BE2C (cell line): ENCODE data around the gene CD300LB.

Source experiments
- DNase-seq: peaks from one replicate; pipeline ENCODE4 v3.0.0-alpha.2; 2020
- H3K27me3 ChIP-seq: fragments of 250-450 bp; sonication (Bioruptor Pico); 2 replicates; pipeline ENCODE4 v1.5.1; 2020; ENCODE audit warnings: mild to moderate bottlenecking
- H3K36me3 ChIP-seq: fragments of 250-450 bp; sonication (Bioruptor Pico); 2 replicates; pipeline ENCODE4 v1.5.1; 2020; ENCODE audit warnings: mild to moderate bottlenecking
- H3K4me1 ChIP-seq: fragments of 250-450 bp; sonication (Bioruptor Pico); 2 replicates; pipeline ENCODE4 v1.5.1; 2020
- H3K4me3 ChIP-seq: 2 replicates; pipeline ENCODE4 v1.5.1; 2011; ENCODE audit warnings: low read depth, low read length
- H3K9me3 ChIP-seq: fragments of 250-450 bp; sonication (Bioruptor Pico); 2 replicates; pipeline ENCODE4 v1.5.1; 2020
- CTCF ChIP-seq: IDR thresholded peaks from 2 replicates; pipeline ENCODE4 v1.5.1; 2012; ENCODE audit warnings: mild to moderate bottlenecking, low read depth, low read length

Gene CD300LB

GRCh38 chr17:74546586-74546985 lies 15.3 kb upstream of the CD300LB start:
- Histone ChIP-seq H3K4me3 (no peak overlapping the region), H3K36me3 (no peaks in the 10 kb centered on the region), H3K4me1 (no peaks in the 10 kb centered on the region), H3K27me3 (no peaks in the 10 kb centered on the region; the same call in 1 of the 2 replicates), H3K9me3 (no peaks in the 10 kb centered on the region)
- DNase-seq: no peak
- no peak for TF ChIP-seq CTCF

- H3K4me3 ChIP-seq: no peak within 1 kb of the TSS
- no peak for TF ChIP-seq CTCF
- no peaks in the 10 kb centered on the region for H3K27me3 ChIP-seq
- DNase-seq: no peak
- H3K4me1 ChIP-seq: no peaks in the 10 kb centered on the region
- H3K9me3 ChIP-seq: no peaks in the 10 kb centered on the region
- H3K36me3 ChIP-seq: no peaks in the 10 kb centered on the region
Measured at GRCh38 chr17:74545843-74546230, 14.6 kb upstream of the CD300LB start, which contains the start of gene CD300C. Gene CD300C, minus strand, starts transcription at chr17:74546115. Its CDS starts 333 bp downstream, at chr17:74545782.

DNA sequence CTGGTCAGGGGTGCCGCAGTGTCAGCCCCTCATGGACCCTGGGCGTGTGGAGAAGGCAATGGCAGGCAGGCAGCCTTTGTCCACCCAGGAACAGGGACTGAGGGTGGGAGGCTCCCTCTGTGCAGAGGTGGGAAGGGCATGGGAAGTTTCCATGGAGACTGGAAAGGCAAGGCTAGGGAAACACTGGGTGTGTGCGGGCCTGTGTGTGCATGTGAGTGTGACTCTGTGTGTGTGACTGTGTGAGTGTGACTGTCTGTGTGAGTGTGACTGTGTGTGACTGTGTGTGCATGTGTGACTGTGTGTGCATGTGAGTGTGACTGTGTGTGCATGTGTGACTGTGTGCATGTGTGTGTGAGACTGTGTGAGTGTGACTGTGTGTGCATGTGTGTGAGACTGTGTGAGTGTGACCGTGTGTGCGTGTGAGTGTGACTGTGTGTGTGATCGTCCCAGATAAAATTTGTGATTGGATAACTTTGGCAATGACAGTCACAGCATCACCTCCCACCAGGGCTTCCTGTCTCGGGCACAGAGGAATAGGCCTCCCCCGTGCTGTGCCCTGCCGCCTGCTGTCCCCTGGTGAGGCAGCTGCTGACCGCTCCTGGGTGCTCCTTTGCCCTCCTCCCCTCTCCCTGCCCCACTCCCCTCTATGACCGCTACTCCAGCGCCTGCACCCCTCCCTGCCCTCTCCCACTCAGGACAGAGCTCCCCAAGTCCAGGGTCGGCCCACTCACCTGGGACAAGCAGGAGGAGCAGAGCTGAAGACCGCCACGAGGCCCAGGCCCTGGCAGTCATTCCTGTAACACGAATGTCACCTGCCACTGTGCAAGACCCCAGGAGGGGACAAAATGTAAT lies 13.9 kb upstream of the CD300LB start:
- TF ChIP-seq CTCF: no peak
- H3K9me3 ChIP-seq: no peaks in the 10 kb centered on the region
- no peak for DNase-seq
- no peaks in the 10 kb centered on the region for H3K36me3 ChIP-seq
- H3K27me3 ChIP-seq: no peaks in the 10 kb centered on the region
- no peaks in the 10 kb centered on the region for H3K4me1 ChIP-seq
- no peak overlapping the region for H3K4me3 ChIP-seq

DNA sequence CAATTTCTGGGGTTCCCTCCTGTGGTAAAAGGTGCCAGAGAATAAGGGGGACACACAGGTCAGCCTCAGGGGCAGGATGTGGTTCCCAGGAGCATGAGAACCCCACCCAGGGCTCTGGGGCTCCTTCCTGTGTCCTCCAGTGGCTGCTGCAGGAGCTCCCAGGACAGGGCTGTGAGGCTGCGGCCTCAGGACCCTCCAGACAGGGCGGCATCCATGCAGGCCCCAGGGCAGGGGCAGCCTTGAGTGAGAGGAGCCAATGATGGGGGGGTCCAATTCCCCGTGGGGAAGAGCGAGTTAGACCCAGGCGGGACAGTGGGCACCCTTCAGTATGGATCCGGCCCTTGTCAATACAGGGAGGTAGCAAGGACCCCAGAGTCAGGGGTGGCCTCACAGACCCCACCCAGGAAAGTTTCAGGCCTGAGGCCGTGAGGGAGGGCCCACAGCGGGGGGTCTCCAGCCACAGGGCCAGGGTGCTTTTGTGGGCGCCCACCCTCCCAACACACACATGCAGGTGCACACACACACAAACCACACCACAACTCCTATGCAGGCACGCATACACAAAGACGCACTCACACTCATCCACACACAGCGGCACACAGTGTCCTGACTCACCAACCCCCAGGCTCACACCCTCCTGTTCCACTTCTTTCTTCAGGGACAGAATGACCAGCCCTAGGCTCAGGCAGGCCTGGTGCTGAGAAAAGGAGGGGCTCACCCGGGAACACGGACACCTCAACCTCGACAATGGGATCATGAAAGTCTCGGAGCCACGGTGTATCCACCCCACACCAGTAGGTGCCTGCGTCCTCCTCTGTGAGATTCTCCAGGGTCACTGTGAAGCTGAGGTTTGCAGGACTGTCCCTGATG lies 12.9 kb upstream of the CD300LB start:
- H3K9me3 ChIP-seq: no peaks in the 10 kb centered on the region
- no peak for DNase-seq
- no peaks in the 10 kb centered on the region for H3K4me1 ChIP-seq
- no peak for TF ChIP-seq CTCF
- H3K4me3 ChIP-seq: no peak overlapping the region
- H3K27me3 ChIP-seq: no peaks in the 10 kb centered on the region; the same call in 1 of the 2 replicates
- no peaks in the 10 kb centered on the region for H3K36me3 ChIP-seq

DNA sequence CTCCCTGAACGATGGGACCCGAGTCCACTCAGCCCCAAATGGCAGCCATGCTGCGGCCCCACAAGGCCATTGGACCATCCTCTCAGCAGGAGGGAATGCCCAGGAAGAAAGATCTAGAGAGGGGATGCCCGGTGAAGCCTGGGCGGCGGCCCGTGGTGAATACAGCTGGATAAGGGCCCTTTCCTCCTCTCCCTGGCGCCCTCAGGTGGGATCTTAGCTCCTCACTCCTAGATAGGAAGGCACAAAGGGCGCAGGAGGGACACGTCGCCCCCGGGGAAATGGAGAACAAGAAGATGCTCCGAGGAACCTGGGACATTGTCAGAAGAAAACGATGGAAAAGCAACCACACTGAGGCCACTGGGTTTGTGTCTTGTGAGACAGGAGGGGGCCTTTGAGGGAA lies 12.1 kb upstream of the CD300LB start:
- H3K4me3 ChIP-seq: no peak overlapping the region
- H3K27me3 ChIP-seq: peaks cover 3% of the 10 kb centered on the region; the same call in 1 of the 2 replicates
- H3K4me1 ChIP-seq: no peaks in the 10 kb centered on the region
- H3K36me3 ChIP-seq: no peaks in the 10 kb centered on the region
- TF ChIP-seq CTCF: no peak
- no peak for DNase-seq
- H3K9me3 ChIP-seq: no peaks in the 10 kb centered on the region
